Activated T-cell treated with anti-CD3 and anti-CD28 coated beads for 4 hours (primary cell): ENCODE data around the gene WDR59.
"Not testable (repeated sequence)": the region's sequence is repeated elsewhere in the genome, so short reads cannot be mapped to it uniquely, and the experiment has no call there.

Source experiments
- DNase-seq: peaks from one replicate; pipeline ENCODE4 v3.0.0-alpha.2; 2020

Gene WDR59

GRCh38 chr16:74984529-74985296, at the start of gene WDR59:
TSS of gene WDR59 (minus strand) at chr16:74985123. CDS start at chr16:74985017, 106 bp downstream.
- DNase-seq: peak; percentile 98

GRCh38 chr16:75032655-75033054, 47.7 kb upstream of the WDR59 start:
- DNase-seq: no peak

GRCh38 chr16:75029854-75030253, 44.9 kb upstream of the WDR59 start:
- DNase-seq: no peak

- DNase-seq: no peak
Observed at GRCh38 chr16:75028544-75029135, 43.7 kb upstream of the WDR59 start.

- no peak for DNase-seq
Observed at GRCh38 chr16:75027520-75028300, 42.8 kb upstream of the WDR59 start.

GRCh38 chr16:75026892-75027391, 42.0 kb upstream of the WDR59 start:
- no peak for DNase-seq

GRCh38 chr16:75026239-75026891, 41.4 kb upstream of the WDR59 start:
- DNase-seq: not testable (repeated sequence)

GRCh38 chr16:75025761-75026160, 40.8 kb upstream of the WDR59 start:
- DNase-seq: no peak

- DNase-seq: no peak
Observed at GRCh38 chr16:75024594-75024993, 39.7 kb upstream of the WDR59 start.

GRCh38 chr16:75024182-75024581, 39.3 kb upstream of the WDR59 start:
- no peak for DNase-seq

- no peak for DNase-seq
Observed at GRCh38 chr16:75023009-75023408, 38.1 kb upstream of the WDR59 start.

GRCh38 chr16:75022567-75022966, 37.6 kb upstream of the WDR59 start:
- no peak for DNase-seq

- DNase-seq: no peak
Observed at GRCh38 chr16:75021410-75021809, 36.5 kb upstream of the WDR59 start.

GRCh38 chr16:75019586-75019985, 34.7 kb upstream of the WDR59 start:
- DNase-seq: no peak

GRCh38 chr16:75019007-75019406, 34.1 kb upstream of the WDR59 start:
- no peak for DNase-seq

GRCh38 chr16:75017670-75018525, 33.0 kb upstream of the WDR59 start:
- no peak for DNase-seq

- not testable (repeated sequence) for DNase-seq
Observed at GRCh38 chr16:75016451-75017081, 31.6 kb upstream of the WDR59 start.

- DNase-seq: no peak
Observed at GRCh38 chr16:75014318-75014717, 29.4 kb upstream of the WDR59 start.

- not testable (repeated sequence) for DNase-seq
Observed at GRCh38 chr16:75013123-75013522, 28.2 kb upstream of the WDR59 start.

GRCh38 chr16:75012380-75013081, 27.6 kb upstream of the WDR59 start:
- DNase-seq: no peak
